Stimulated activated CD8-positive, alpha-beta memory T cell treated with anti-CD3 and anti-CD28 coated beads, Interleukin-15, amount 100 ng/mL, for 4 hours (primary cell): ENCODE measurements around the gene TMEM63A.
"Not testable (repeated sequence)": the region's sequence is repeated elsewhere in the genome, so short reads cannot be mapped to it uniquely, and the experiment has no call there.

Experiments used
- DNase-seq, 2 donors: peaks; one replicate each; pipeline ENCODE4 v3.0.0-alpha.2; 2020; ENCODE audit warnings: low read depth in 2 of 2

The TMEM63A gene

GRCh38 chr1:225845571-225846259, 36.5 kb downstream of the TMEM63A start:
- DNase-seq, result no peak

- DNase-seq, result no peak
Measured at GRCh38 chr1:225845097-225845496, 37.1 kb downstream of the TMEM63A start.

GRCh38 chr1:225844236-225845061, 37.7 kb downstream of the TMEM63A start:
- DNase-seq, result no peak

GRCh38 chr1:225843426-225843795, 38.8 kb downstream of the TMEM63A start:
- no peak for DNase-seq

- no peak for DNase-seq
Measured at GRCh38 chr1:225842788-225843425, 39.3 kb downstream of the TMEM63A start.

- DNase-seq, result no peak
Measured at GRCh38 chr1:225842074-225842473, 40.1 kb downstream of the TMEM63A start.

- no peak for DNase-seq
Measured at GRCh38 chr1:225840713-225841112, 41.5 kb downstream of the TMEM63A start.

GRCh38 chr1:225840223-225840610, 42.0 kb downstream of the TMEM63A start:
- no peak for DNase-seq

- no peak for DNase-seq
Measured at GRCh38 chr1:225838793-225839192, 43.4 kb downstream of the TMEM63A start.

GRCh38 chr1:225836296-225836695, 45.9 kb downstream of the TMEM63A start:
- DNase-seq, result not testable (repeated sequence)

- DNase-seq, result no peak
Measured at GRCh38 chr1:225835856-225836255, 46.3 kb downstream of the TMEM63A start.

- no peak for DNase-seq
Measured at GRCh38 chr1:225834417-225835329, 47.5 kb downstream of the TMEM63A start.

GRCh38 chr1:225830841-225831240, 51.3 kb downstream of the TMEM63A start:
- no peak for DNase-seq

- no peak for DNase-seq
Measured at GRCh38 chr1:225828706-225829345, 53.4 kb downstream of the TMEM63A start.

GRCh38 chr1:225827076-225827475, 55.1 kb downstream of the TMEM63A start:
- no peak for DNase-seq

GRCh38 chr1:225825607-225826007, 56.6 kb downstream of the TMEM63A start:
- DNase-seq, result no peak

- DNase-seq, result no peak
Measured at GRCh38 chr1:225825078-225825477, 57.1 kb downstream of the TMEM63A start.

GRCh38 chr1:225824533-225824941, 57.6 kb downstream of the TMEM63A start:
- DNase-seq, result no peak

GRCh38 chr1:225823811-225824261, 58.3 kb downstream of the TMEM63A start:
- DNase-seq, result no peak

GRCh38 chr1:225822655-225823403, 59.4 kb downstream of the TMEM63A start:
- DNase-seq, result no peak
